GM21619 (cell line): ENCODE results near the gene ARHGEF1.
"Not testable (repeated sequence)": the region's sequence is repeated elsewhere in the genome, so short reads cannot be mapped to it uniquely, and the experiment has no call there.

ENCODE experiments used
- ATAC-seq: cut with Tn5 transposase; IDR thresholded peaks from one replicate; pipeline ENCODE4 v1.9.1; 2021; ENCODE audit not compliant: unreplicated experiment

ARHGEF1 gene

DNA sequence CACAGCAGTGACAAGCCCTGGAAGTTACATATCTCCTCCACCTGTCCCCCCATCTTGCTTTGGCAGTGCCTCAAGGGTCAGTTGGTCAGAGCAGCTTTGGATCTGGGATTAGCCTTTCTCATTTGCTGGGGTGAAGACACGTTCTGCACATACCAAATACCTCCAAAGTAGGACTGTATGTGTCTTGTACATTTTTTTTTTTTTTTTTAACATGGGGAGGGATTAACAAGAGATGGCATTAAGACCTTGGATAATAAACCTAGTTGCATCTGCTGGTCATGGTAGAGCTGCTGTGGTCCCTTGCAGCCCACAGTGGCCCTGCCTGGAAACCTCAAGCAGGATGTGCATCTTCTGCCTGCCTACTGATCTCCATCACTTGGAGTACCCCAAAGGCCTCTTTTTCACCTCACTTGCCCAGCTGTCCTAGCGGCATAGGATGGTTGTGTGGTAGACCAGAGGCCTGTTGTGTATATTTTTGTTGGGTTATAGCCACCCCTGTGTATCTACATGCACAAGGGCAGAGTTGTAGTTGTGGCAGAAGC, 20.5 kb upstream of the ARHGEF1 start:
- no peak for ATAC-seq

DNA sequence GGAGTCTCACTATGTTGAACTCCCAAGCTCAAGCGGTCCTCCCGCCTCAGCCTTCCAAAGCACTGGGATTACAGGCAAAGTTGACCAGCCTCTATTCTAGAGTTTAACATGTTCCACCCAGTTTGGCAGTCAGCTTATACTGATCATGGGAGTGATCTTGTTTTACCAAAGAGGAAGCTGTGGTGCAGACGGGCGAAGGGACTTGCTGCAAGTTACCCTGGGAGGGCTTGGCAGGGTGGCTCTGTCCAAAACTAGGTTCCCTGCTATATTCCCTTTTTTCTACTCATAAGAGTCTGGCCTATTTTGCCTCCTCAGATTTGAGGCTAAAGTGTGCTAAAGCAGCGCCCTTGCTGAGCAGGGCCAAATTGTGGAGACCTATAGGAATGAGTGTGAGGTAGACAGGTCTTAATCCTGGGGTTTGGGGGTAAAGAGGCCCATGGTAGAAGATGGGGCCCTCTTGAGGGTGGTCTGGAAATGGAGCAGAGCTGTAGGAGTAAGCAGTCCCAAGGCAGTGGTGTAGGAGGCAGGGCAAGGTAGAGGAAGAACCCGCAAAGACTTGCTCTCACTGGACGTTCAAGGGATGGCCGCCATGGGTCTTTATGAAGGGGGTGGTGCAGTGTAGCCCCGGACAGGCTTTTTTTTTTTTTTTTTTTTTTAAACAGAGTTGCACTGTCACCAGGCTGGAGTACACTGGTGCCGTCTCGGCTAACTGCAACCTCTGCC, 19.6 kb upstream of the ARHGEF1 start:
- ATAC-seq, result no peak

- ATAC-seq, result no peak
Observed at GRCh38 chr19:41864374-41864773, 18.6 kb upstream of the ARHGEF1 start.

- no peak for ATAC-seq
Observed at GRCh38 chr19:41866284-41866683, 16.7 kb upstream of the ARHGEF1 start.

- no peak for ATAC-seq
Observed at GRCh38 chr19:41868120-41868988, 14.6 kb upstream of the ARHGEF1 start.

- ATAC-seq, result no peak
Observed at GRCh38 chr19:41868989-41869300, 14.0 kb upstream of the ARHGEF1 start.

DNA sequence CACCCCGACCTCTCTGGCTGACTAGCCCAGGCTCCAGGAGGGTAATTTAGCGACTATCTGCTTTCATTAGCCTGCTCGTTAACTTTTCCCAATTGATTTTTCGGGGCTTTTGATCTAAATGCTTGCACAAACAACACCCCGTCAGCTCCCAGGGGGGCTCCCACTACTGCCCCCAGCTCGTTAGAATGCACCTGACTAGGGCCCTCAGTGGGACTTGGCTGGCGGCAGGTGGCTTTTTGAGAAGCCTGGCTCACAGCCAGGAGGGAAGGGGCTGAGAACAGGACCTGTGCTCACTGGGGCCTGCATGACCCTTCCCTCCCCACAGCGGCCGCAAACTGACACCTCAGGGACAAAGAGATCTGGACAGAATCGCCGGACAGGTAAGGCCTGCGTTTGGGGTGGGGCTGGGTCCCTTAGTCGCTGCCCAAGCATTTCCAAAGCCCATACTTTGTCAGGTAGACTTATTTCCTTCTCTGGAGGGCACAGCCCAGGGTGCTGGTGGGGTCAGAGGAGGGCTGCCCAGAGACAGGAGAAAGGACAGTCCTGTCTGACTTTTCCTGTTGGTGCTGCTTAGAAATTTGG, 13.5 kb upstream of the ARHGEF1 start:
- ATAC-seq, result no peak

DNA sequence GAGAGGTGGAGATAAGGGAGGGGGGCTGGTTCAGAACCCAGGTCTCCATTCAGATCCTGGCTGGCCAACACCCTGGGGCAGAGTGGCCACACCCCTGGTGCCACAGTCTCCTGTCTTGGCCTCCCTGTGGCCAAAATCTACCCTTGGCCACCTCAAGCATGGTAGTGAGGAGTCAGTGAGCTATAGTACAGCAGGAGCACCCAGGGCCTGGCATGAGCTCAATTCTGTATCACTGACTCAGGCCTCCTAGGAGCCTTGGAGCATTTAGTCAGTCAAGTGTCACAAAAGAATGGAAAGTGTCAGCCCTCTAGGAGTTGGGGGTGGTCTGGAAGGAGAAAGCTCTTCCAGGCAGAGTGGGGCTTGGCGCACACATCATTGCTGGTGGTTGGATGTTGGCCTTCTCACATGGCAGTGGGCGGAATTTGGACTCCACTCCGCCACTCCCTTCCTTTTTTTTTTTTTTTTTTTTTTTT, 12.5 kb upstream of the ARHGEF1 start:
- no peak for ATAC-seq

DNA sequence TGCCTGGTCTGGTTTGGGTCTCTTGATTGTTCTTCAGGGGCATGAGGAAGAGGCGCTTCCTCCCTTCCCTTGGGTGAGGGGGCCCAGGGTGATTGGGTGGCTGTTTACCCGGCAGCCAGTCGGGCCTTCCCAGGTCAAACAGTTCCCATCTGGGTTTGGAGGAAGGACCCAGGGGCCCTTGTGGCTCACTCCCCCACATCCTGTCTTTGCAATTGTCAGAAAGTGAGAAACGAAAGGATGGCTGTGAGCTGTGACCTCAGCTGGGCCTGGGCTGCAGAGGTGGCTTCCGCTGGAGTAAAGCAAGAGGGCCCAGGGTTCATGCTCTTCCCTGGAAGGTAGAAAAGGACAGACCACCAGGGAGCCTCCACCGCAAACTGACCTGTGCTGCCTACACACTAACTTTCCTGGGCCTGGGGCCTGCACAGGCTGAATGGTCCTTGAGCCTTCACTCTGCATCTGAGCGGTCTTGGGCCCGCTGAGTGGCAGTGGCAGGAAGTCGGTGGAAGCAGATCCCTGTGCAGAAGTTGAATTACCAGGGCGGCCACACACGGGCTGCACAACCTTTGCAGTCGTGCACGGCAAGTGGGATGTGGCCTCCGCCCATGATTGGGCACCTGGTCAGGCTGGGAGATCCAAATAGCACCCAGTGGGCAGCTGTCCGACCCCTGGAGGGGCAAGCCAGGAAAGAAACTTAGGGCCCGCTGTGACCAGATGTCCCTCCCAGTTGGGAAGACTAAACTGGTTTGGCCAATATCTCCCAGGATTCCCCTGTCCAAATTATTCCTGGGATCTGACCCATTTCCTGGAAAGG, 11.2 kb upstream of the ARHGEF1 start:
- no peak for ATAC-seq

DNA sequence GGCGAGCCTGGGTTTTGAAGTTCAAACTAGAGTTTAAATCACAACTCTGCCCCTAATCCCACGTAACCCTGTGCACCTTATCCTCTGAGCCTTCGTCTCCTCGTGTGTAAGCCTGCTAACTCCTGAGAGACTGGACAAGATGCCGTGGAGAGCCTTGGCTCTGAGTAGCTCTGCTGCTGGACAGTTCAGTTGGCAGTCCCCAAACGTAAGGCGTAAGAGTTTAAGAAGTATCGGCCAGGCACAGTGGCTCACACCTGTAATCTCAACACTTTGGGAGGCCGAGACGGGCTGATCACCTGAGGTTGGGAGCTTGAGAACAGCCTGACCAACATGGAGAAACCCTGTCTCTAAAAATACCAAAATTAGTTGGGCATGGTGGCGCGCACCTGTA, 10.6 kb upstream of the ARHGEF1 start:
- ATAC-seq, result no peak

GRCh38 chr19:41872775-41873647, 10.0 kb upstream of the ARHGEF1 start:
- ATAC-seq, result no peak

DNA sequence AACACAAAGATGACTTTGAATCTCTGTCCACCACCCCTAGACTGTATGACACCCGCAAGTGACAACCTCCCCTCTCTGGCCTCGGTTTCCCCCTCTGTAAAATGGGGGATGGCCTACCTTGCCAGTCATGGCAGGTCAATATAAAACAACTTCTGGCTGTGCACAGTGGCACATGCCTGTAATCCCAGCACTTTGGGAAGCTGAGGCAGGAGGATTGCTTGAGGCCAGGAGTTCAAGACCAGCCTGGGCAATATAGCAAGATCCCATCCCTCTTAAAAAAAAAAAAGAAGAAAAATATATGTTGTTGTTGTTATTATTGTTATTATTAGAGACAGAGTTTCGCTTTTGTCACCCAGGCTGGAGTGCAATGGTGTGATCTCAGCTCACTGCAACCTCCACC, 7.0 kb upstream of the ARHGEF1 start:
- not testable (repeated sequence) for ATAC-seq

GRCh38 chr19:41876847-41877832, 5.8 kb upstream of the ARHGEF1 start, which contains the start of gene CD79A:
TSS of gene CD79A (plus strand) at chr19:41877279. CDS start at chr19:41877305, 26 bp downstream.
- peak; percentile 60 for ATAC-seq

DNA sequence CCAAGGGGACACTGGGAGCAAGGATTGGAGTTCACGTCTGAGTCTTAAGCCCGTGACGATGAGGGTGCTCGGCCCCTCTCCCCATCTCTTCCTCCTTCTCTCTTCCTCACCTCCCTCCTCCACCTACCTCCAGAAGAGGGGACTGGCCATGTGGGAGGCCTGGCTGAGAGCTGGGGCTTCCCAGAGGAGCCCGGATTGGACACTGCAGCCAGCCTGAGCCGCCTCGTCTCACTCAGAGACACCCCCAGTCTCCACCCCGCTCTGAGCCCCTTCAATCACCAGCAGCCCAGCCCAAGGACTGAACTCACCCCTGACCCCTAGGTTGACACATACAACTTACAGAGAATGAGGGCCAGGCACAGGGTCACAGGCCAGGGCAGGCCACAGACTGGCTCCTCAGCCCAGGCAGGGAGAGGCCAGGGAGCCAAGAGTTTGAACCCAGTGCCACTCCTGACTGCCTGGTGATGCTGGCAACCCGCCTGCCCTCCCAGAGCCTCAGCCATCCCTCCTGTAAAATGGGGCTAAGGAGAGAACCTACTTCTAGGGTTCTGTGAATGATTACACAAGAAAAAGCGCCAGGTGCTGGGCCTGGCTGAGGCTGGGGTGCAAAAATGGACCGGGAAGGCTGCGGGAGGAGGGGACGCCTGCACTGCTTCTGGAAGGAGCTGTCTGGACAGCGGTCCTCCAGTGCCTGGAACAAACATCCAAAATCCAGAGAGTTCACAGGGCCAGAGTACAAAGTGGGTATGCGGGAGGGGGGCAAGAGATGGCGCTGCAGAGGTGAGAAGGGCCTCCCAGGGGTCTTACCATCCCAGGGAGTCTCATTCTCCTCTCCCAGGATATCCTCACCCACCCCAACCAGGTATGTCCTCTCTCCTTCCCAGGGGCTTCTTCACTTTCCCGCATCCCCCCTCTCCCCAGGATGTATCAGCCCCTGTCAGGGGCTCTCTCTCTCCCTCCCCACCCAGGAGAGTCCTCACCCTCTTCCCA, 4.8 kb upstream of the ARHGEF1 start:
- ATAC-seq, result no peak

GRCh38 chr19:41879080-41879479, 3.9 kb upstream of the ARHGEF1 start:
- ATAC-seq, result no peak

GRCh38 chr19:41879670-41880328, 3.2 kb upstream of the ARHGEF1 start:
- no peak for ATAC-seq

GRCh38 chr19:41880329-41880708, 2.7 kb upstream of the ARHGEF1 start:
- no peak for ATAC-seq
